Fibroblast of villous mesenchyme (primary cell): ENCODE results near the gene DXO. TPM values are rescaled to one million over a fixed set of nuclear protein-coding genes. Genes with fewer than 3 reads are reported as not detected.
A peak's percentile ranks its signal among the peaks of the same experiment; 100 is the strongest.

Experiments
- DNase-seq: peaks from one replicate; pipeline ENCODE4 v3.0.0-alpha.2; 2010; ENCODE audit warnings: low read depth
- H3K4me3 ChIP-seq: 2 replicates; pipeline ENCODE4 v1.5.1; 2011; ENCODE audit warnings: low read depth, mild to moderate bottlenecking, low read length
- CTCF ChIP-seq: IDR thresholded peaks from 2 replicates; pipeline ENCODE4 v1.5.1; 2012; ENCODE audit warnings: low read depth, mild to moderate bottlenecking, low read length; ENCODE audit not compliant: insufficient read depth
- total RNA-seq: library from RNA; depleted of rRNA; stranded (reverse); fragments of >200 nt; gene quantifications from 2 replicates; pipeline ENCODE4 v1.2.3, GENCODE V29; 2012

The DXO gene
- total RNA-seq, 1 donor = 14.2 TPM

DNA sequence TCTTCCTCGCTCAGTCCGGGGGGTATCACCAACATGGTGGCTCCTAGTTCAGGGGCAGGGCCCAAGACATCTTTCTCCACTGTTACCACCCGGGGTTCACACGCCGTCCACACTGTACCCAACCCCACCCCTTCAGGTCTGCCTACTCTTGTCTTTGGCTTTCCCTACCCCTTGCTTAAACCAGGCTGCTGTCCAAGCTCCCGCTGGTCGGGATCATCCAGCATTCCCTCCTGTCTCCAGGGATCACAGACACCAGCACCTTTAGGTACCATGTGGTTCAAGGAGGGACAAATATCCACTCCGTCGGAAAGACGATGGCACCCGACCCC lies 13.6 kb downstream of the DXO start:
- TF ChIP-seq CTCF = no peak
- H3K4me3 ChIP-seq = peak overlapping the region; percentile 94
- DNase-seq = no peak

- H3K4me3 ChIP-seq = no peak overlapping the region
- no peak for TF ChIP-seq CTCF
Measured at GRCh38 chr6:31956796-31957195, 15.1 kb downstream of the DXO start.

DNA sequence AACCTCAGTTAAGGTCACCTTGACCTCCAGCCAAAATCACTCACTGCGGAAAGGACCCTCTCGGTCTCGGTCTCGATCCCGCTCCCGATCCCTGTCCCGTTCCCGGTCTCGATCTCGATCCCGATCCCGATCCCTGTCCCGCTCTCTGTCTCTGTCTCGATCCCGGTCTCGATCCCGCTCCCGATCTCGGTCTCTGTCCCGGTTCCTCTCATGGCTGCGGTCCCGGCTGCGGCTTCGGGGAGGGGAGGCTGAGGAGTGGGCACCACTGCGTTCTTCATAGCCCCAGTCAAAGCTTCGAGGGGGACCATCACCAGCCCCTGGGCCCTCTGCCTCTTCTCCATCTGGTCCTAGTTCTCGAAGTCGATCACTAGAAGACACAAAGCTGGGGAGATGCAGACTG lies 17.4 kb downstream of the DXO start:
- DNase-seq = no peak
- H3K4me3 ChIP-seq = no peak overlapping the region
- TF ChIP-seq CTCF = no peak

More at GRCh38 chr6:31956796-31957195, 15.1 kb downstream of the DXO start:
- DNase-seq = no peak

DNA sequence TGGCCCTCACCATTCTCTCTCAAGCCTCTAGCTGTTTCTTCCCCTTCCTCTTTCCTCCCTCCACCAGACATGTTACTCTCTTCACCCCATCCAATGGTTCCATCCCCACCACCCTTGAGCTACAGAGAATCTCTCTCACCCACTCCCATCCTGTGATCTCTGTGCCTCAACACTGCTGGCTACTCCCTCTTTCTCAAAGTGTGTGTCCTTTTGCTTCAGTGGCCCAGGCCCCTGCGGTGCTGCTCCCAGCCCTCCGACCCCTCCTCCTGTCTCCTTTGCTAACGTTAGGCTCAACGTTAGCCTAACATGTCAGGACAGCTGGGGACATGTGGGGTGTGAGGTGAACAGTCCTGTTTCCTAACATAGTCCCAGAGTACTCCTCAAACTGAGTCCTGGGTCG lies 19.0 kb downstream of the DXO start:
- DNase-seq = no peak
- no peak overlapping the region for H3K4me3 ChIP-seq
- no peak for TF ChIP-seq CTCF

DNA sequence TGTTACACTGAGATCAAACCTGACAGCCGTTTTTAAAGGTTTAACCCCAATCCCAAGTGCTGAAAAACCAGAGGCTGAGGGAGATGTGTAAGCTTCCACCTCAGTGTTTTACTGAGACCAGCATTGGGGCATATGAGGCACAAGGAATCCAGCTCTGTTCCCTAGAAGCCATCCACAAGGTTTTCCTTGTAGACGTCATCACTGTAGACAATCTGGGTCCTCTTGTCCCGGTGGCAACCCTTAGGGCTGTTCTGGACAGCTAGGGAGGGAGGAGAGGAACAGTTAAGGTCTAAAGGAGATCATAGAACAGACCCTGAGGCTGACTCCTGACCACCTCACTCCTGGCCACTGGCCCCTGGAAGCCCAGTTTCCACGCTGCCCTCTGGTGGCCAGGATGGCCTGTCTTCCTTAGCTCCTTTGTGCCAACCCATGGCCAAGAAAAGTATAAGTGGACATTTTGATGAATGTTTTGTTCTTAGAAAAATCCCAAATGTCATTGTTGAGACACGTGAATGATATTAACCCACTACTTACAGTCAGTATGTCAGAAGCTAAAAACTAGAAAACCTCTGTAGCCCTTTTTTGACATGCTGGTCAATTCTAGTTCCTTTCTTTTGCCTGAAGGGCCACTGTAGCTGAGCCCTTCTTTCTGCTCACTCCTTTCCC lies 19.7 kb downstream of the DXO start:
- H3K4me3 ChIP-seq = no peak overlapping the region
- DNase-seq = peak; percentile 65
- peak; percentile 86 for TF ChIP-seq CTCF

- no peak for TF ChIP-seq CTCF
- DNase-seq = no peak
- H3K4me3 ChIP-seq = no peak overlapping the region
Measured at GRCh38 chr6:31949926-31950548, 21.9 kb downstream of the DXO start.
